GM21423 (cell line): Measurements from ENCODE around the gene SSBP1.
"Not testable (repeated sequence)": the region's sequence is repeated elsewhere in the genome, so short reads cannot be mapped to it uniquely, and the experiment has no call there.

Source experiments
- ATAC-seq: cut with Tn5 transposase; IDR thresholded peaks from one replicate; pipeline ENCODE4 v1.9.1; 2021; ENCODE audit warnings: mild to moderate bottlenecking, moderate library complexity; ENCODE audit not compliant: unreplicated experiment

Gene SSBP1

GRCh38 chr7:141763797-141764196 is 25.6 kb downstream of the SSBP1 start, which contains the start of gene TAS2R3:
TSS of gene TAS2R3 (plus strand) at chr7:141764097. CDS start at chr7:141764159, 62 bp downstream.
- ATAC-seq, result no peak

GRCh38 chr7:141770083-141770583 is 32.0 kb downstream of the SSBP1 start:
- not testable (repeated sequence) for ATAC-seq

DNA sequence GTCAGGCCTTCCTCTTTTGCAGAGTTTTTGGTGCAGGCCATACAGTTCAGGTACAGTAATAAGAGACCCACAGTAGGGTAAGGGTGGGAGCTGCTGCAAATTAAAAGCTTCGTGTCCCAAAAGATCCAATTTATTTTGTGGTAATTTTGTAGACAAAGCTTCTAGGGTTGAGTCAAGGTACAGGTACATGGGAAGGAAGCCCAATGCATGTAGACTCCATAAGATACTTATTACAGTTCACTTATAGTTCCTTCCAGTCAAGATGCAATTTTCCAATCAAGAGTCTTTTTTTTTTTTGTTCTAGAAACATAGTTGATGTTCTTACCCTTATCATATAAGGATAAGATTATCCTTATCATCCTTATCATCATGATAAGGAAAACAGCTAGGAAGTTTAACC is 38.2 kb downstream of the SSBP1 start, which contains the start of gene TAS2R4:
Gene TAS2R4 (plus strand): TSS at position 301 of the 400 bp plus-strand sequence. CDS start 1,815 bp downstream, outside the sequence.
- ATAC-seq, result no peak

GRCh38 chr7:141785706-141786552 is 47.8 kb downstream of the SSBP1 start:
- ATAC-seq, result peak; percentile 83

DNA sequence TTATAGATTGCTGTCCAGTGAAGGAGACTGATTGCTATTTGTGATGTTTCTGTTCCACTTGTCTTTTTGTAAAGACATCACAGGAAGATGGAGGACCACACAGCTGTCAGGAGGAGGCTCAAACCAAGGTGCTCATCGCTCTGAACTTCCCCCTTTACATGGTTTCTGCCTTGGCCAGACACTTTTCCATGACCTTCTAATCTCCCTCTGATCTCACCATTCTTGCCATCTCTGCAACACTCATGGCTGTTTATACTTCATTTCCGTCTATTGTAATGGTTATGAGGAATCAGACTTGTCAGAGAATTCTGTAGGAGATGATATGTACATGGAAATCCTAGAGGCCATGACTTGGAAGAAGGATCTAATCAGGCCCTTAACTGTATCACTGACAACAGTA is 50.1 kb downstream of the SSBP1 start:
- ATAC-seq, result no peak

DNA sequence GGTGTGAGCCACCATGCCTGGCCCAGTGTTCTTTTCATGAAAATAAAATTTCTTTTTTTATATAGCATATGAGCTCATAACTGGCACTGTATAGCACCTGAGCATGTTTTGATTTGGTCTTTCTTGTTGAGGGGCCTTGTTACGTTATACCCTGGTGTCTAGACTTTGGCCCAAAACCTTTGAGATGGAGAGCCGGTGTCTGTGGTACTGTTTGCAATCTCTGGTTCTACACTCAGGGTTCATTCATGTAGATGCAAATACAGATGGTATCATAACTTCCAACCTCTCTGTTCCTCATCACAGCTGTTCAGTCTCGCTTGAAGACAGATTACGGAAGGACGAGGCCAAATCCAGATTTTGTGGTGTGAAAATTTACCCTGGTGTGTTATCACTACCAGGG is 51.8 kb downstream of the SSBP1 start, which contains the start of gene TAS2R5:
Gene TAS2R5 (plus strand): TSS at position 301 of the 400 bp plus-strand sequence. CDS start 145 bp downstream, outside the sequence.
- no peak for ATAC-seq

DNA sequence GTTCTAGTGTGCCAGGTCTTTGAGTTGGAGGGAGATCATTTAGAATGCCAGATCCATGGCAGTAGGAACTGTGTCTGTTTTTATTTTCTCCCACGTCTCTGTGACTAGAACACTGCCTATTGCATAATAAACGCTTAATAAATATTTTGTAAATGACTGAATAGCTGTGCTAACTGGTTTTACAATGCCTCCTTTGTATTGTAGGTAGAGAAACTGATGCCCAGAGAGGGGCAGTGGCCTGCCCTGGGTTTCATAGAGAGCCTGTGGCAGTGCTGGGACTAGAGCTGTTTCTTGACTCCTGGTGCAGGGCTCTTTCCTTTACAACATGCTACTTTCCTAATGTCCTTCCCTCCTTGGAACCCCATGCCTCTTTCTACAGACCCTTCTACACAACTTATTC is 54.4 kb downstream of the SSBP1 start:
- no peak for ATAC-seq
